Measurements from ENCODE around the gene VEZT.

Gene VEZT

GRCh38 chr12:95207407-95207806 is 10.2 kb upstream of the VEZT start:
- H3K4me1 ChIP-seq (ENCODE audit: control insufficient read depth in 2 of 2, insufficient read depth in 2 of 2, low read length in 2 of 2), result peaks cover 8% of the 10 kb centered on the region in 2 donors
- no peaks in the 10 kb centered on the region for H3K27me3 ChIP-seq (ENCODE audit: control insufficient read depth in 2 of 2, insufficient read depth in 2 of 2, low read length in 2 of 2)
- no peak overlapping the region for H3K9ac ChIP-seq (ENCODE audit: low read depth in 1 of 2, low read length in 2 of 2)
- H3K36me3 ChIP-seq (ENCODE audit: control insufficient read depth in 2 of 2, insufficient read depth in 2 of 2, low read length in 2 of 2), result no peaks in the 10 kb centered on the region
- H3K9me3 ChIP-seq (ENCODE audit: control insufficient read depth in 2 of 2, low read length in 2 of 2), result no peaks in the 10 kb centered on the region
- H3K27ac ChIP-seq (ENCODE audit: low read depth in 2 of 2, low read length in 2 of 2), result no peak overlapping the region
- H3K4me3 ChIP-seq (ENCODE audit: low read length in 2 of 2), result no peak overlapping the region

GRCh38 chr12:95208678-95209077 is 8.9 kb upstream of the VEZT start:
- H3K4me1 ChIP-seq (ENCODE audit: control insufficient read depth in 2 of 2, insufficient read depth in 2 of 2, low read length in 2 of 2), result peaks cover 5 to 8% of the 10 kb centered on the region in 2 donors
- no peak overlapping the region for H3K9ac ChIP-seq (ENCODE audit: low read depth in 1 of 2, low read length in 2 of 2)
- H3K9me3 ChIP-seq (ENCODE audit: control insufficient read depth in 2 of 2, low read length in 2 of 2), result no peaks in the 10 kb centered on the region
- no peaks in the 10 kb centered on the region for H3K27me3 ChIP-seq (ENCODE audit: control insufficient read depth in 2 of 2, insufficient read depth in 2 of 2, low read length in 2 of 2)
- no peak overlapping the region for H3K4me3 ChIP-seq (ENCODE audit: low read length in 2 of 2)
- H3K36me3 ChIP-seq (ENCODE audit: control insufficient read depth in 2 of 2, insufficient read depth in 2 of 2, low read length in 2 of 2), result no peaks in the 10 kb centered on the region
- no peak overlapping the region for H3K27ac ChIP-seq (ENCODE audit: low read depth in 2 of 2, low read length in 2 of 2)

- H3K4me3 ChIP-seq (ENCODE audit: low read length in 2 of 2), result no peak overlapping the region
Observed at GRCh38 chr12:95212586-95212985, 5.0 kb upstream of the VEZT start.

GRCh38 chr12:95213119-95213518 is 4.5 kb upstream of the VEZT start:
- Histone ChIP-seq H3K9me3 (ENCODE audit: control insufficient read depth in 2 of 2, low read length in 2 of 2) (no peaks in the 10 kb centered on the region), H3K27me3 (ENCODE audit: control insufficient read depth in 2 of 2, insufficient read depth in 2 of 2, low read length in 2 of 2) (no peaks in the 10 kb centered on the region), H3K9ac (ENCODE audit: low read depth in 1 of 2, low read length in 2 of 2) (no peak overlapping the region), H3K4me1 (ENCODE audit: control insufficient read depth in 2 of 2, insufficient read depth in 2 of 2, low read length in 2 of 2) (peaks cover 0 to 7% of the 10 kb centered on the region in 2 donors), H3K27ac (ENCODE audit: low read depth in 2 of 2, low read length in 2 of 2) (no peak overlapping the region), H3K4me3 (ENCODE audit: low read length in 2 of 2) (no peak overlapping the region), H3K36me3 (ENCODE audit: control insufficient read depth in 2 of 2, insufficient read depth in 2 of 2, low read length in 2 of 2) (no peaks in the 10 kb centered on the region)

More at GRCh38 chr12:95212586-95212985, 5.0 kb upstream of the VEZT start:
- H3K27me3 ChIP-seq (ENCODE audit: control insufficient read depth in 2 of 2, insufficient read depth in 2 of 2, low read length in 2 of 2), result no peaks in the 10 kb centered on the region
- no peak overlapping the region for H3K9ac ChIP-seq (ENCODE audit: low read depth in 1 of 2, low read length in 2 of 2)
- peaks cover 0 to 7% of the 10 kb centered on the region in 2 donors for H3K4me1 ChIP-seq (ENCODE audit: control insufficient read depth in 2 of 2, insufficient read depth in 2 of 2, low read length in 2 of 2)
- H3K27ac ChIP-seq (ENCODE audit: low read depth in 2 of 2, low read length in 2 of 2), result no peak overlapping the region
- H3K9me3 ChIP-seq (ENCODE audit: control insufficient read depth in 2 of 2, low read length in 2 of 2), result no peaks in the 10 kb centered on the region
- H3K36me3 ChIP-seq (ENCODE audit: control insufficient read depth in 2 of 2, insufficient read depth in 2 of 2, low read length in 2 of 2), result no peaks in the 10 kb centered on the region

- Histone ChIP-seq H3K9ac (ENCODE audit: low read depth in 1 of 2, low read length in 2 of 2) (no peak overlapping the region), H3K27me3 (ENCODE audit: control insufficient read depth in 2 of 2, insufficient read depth in 2 of 2, low read length in 2 of 2) (no peaks in the 10 kb centered on the region), H3K27ac (ENCODE audit: low read depth in 2 of 2, low read length in 2 of 2) (no peak overlapping the region), H3K4me3 (ENCODE audit: low read length in 2 of 2) (no peak overlapping the region), H3K9me3 (ENCODE audit: control insufficient read depth in 2 of 2, low read length in 2 of 2) (no peaks in the 10 kb centered on the region), H3K36me3 (ENCODE audit: control insufficient read depth in 2 of 2, insufficient read depth in 2 of 2, low read length in 2 of 2) (no peaks in the 10 kb centered on the region), H3K4me1 (ENCODE audit: control insufficient read depth in 2 of 2, insufficient read depth in 2 of 2, low read length in 2 of 2) (peaks cover 4 to 10% of the 10 kb centered on the region in 2 donors)
Observed at GRCh38 chr12:95213928-95214327, 3.7 kb upstream of the VEZT start.

GRCh38 chr12:95214466-95214865 is 3.1 kb upstream of the VEZT start:
- H3K9me3 ChIP-seq (ENCODE audit: control insufficient read depth in 2 of 2, low read length in 2 of 2), result no peaks in the 10 kb centered on the region
- H3K27me3 ChIP-seq (ENCODE audit: control insufficient read depth in 2 of 2, insufficient read depth in 2 of 2, low read length in 2 of 2), result no peaks in the 10 kb centered on the region
- H3K27ac ChIP-seq (ENCODE audit: low read depth in 2 of 2, low read length in 2 of 2), result no peak overlapping the region
- no peaks in the 10 kb centered on the region for H3K36me3 ChIP-seq (ENCODE audit: control insufficient read depth in 2 of 2, insufficient read depth in 2 of 2, low read length in 2 of 2)
- H3K4me3 ChIP-seq (ENCODE audit: low read length in 2 of 2), result no peak overlapping the region
- no peak overlapping the region for H3K9ac ChIP-seq (ENCODE audit: low read depth in 1 of 2, low read length in 2 of 2)
- H3K4me1 ChIP-seq (ENCODE audit: control insufficient read depth in 2 of 2, insufficient read depth in 2 of 2, low read length in 2 of 2), result peaks cover 4 to 11% of the 10 kb centered on the region in 2 donors

- H3K9me3 ChIP-seq (ENCODE audit: control insufficient read depth in 2 of 2, low read length in 2 of 2), result no peaks in the 10 kb centered on the region
- H3K27ac ChIP-seq (ENCODE audit: low read depth in 2 of 2, low read length in 2 of 2), result peak overlapping the region; percentile 84 to 88
- H3K27me3 ChIP-seq (ENCODE audit: control insufficient read depth in 2 of 2, insufficient read depth in 2 of 2, low read length in 2 of 2), result no peaks in the 10 kb centered on the region
- H3K4me3 ChIP-seq (ENCODE audit: low read length in 2 of 2), result peak overlapping the region; percentile 96 to 97
- H3K9ac ChIP-seq (ENCODE audit: low read depth in 1 of 2, low read length in 2 of 2), result peak overlapping the region in 1 of 2 donors; percentile 95
- peaks cover 9 to 17% of the 10 kb centered on the region in 2 donors for H3K4me1 ChIP-seq (ENCODE audit: control insufficient read depth in 2 of 2, insufficient read depth in 2 of 2, low read length in 2 of 2)
- no peaks in the 10 kb centered on the region for H3K36me3 ChIP-seq (ENCODE audit: control insufficient read depth in 2 of 2, insufficient read depth in 2 of 2, low read length in 2 of 2)
Observed at GRCh38 chr12:95215949-95216348, 1.7 kb upstream of the VEZT start.

GRCh38 chr12:95216711-95217376 is 763 bp upstream of the VEZT start:
- H3K27me3 ChIP-seq (ENCODE audit: control insufficient read depth in 2 of 2, insufficient read depth in 2 of 2, low read length in 2 of 2), result no peaks in the 10 kb centered on the region
- peaks cover 9 to 17% of the 10 kb centered on the region in 2 donors for H3K4me1 ChIP-seq (ENCODE audit: control insufficient read depth in 2 of 2, insufficient read depth in 2 of 2, low read length in 2 of 2)
- no peaks in the 10 kb centered on the region for H3K36me3 ChIP-seq (ENCODE audit: control insufficient read depth in 2 of 2, insufficient read depth in 2 of 2, low read length in 2 of 2)
- H3K27ac ChIP-seq (ENCODE audit: low read depth in 2 of 2, low read length in 2 of 2), result peak overlapping the region; percentile 84 to 88
- H3K9ac ChIP-seq (ENCODE audit: low read depth in 1 of 2, low read length in 2 of 2), result peak overlapping the region; percentile 79 to 95
- peak overlapping the region; percentile 96 to 97 for H3K4me3 ChIP-seq (ENCODE audit: low read length in 2 of 2)
- H3K9me3 ChIP-seq (ENCODE audit: control insufficient read depth in 2 of 2, low read length in 2 of 2), result no peaks in the 10 kb centered on the region

- no peaks in the 10 kb centered on the region for H3K9me3 ChIP-seq (ENCODE audit: control insufficient read depth in 2 of 2, low read length in 2 of 2)
- no peaks in the 10 kb centered on the region for H3K36me3 ChIP-seq (ENCODE audit: control insufficient read depth in 2 of 2, insufficient read depth in 2 of 2, low read length in 2 of 2)
- H3K27ac ChIP-seq (ENCODE audit: low read depth in 2 of 2, low read length in 2 of 2), result peak overlapping the region; percentile 96 to 97
- peak overlapping the region; percentile 89 to 95 for H3K9ac ChIP-seq (ENCODE audit: low read depth in 1 of 2, low read length in 2 of 2)
- H3K4me1 ChIP-seq (ENCODE audit: control insufficient read depth in 2 of 2, insufficient read depth in 2 of 2, low read length in 2 of 2), result peaks cover 9 to 17% of the 10 kb centered on the region in 2 donors
- peak overlapping the region; percentile 96 to 97 for H3K4me3 ChIP-seq (ENCODE audit: low read length in 2 of 2)
- H3K27me3 ChIP-seq (ENCODE audit: control insufficient read depth in 2 of 2, insufficient read depth in 2 of 2, low read length in 2 of 2), result no peaks in the 10 kb centered on the region
Observed at GRCh38 chr12:95218150-95219133, 835 bp downstream of the VEZT start.

GRCh38 chr12:95220190-95220589 is 2.6 kb downstream of the VEZT start:
- Histone ChIP-seq H3K4me3 (ENCODE audit: low read length in 2 of 2) (no peak overlapping the region), H3K27me3 (ENCODE audit: control insufficient read depth in 2 of 2, insufficient read depth in 2 of 2, low read length in 2 of 2) (no peaks in the 10 kb centered on the region), H3K4me1 (ENCODE audit: control insufficient read depth in 2 of 2, insufficient read depth in 2 of 2, low read length in 2 of 2) (peaks cover 9 to 17% of the 10 kb centered on the region in 2 donors), H3K9me3 (ENCODE audit: control insufficient read depth in 2 of 2, low read length in 2 of 2) (no peaks in the 10 kb centered on the region), H3K9ac (ENCODE audit: low read depth in 1 of 2, low read length in 2 of 2) (no peak overlapping the region), H3K36me3 (ENCODE audit: control insufficient read depth in 2 of 2, insufficient read depth in 2 of 2, low read length in 2 of 2) (peaks cover 0 to 10% of the 10 kb centered on the region in 2 donors), H3K27ac (ENCODE audit: low read depth in 2 of 2, low read length in 2 of 2) (no peak overlapping the region)

All from mucosa of rectum (tissue), 2 donors.